Motor neuron (in vitro differentiated cells): ENCODE results near the gene GPR65. TPM values are rescaled to one million over a fixed set of nuclear protein-coding genes. Genes with fewer than 3 reads are reported as not detected.
"Not testable (repeated sequence)": the region's sequence is repeated elsewhere in the genome, so short reads cannot be mapped to it uniquely, and the experiment has no call there.

Experiments used
- ATAC-seq, 8 experiments: fragments of 200-7000 bp; cut with Tn5 transposase; replicated peaks in 6 of 8; 2 replicates each; pipeline ENCODE4 v1.8.0; 2021; ENCODE audit warnings: mild to moderate bottlenecking in 8 of 8, moderate library complexity in 8 of 8
- H3K27ac ChIP-seq, 2 donors: fragments of 250-450 bp; sonication (Bioruptor Pico); 2 replicates each; pipeline ENCODE4 v1.9.0; 2021; ENCODE audit warnings: antibody characterized with exemption in 2 of 2, mild to moderate bottlenecking in 2 of 2, moderate library complexity in 1 of 2
- H3K4me1 ChIP-seq, 2 donors: fragments of 250-450 bp; sonication (Bioruptor Pico); replicated peaks in 1 of 2; 2 replicates each; pipeline ENCODE4 v1.6.1; 2021; ENCODE audit warnings: antibody characterized with exemption in 2 of 2, mild to moderate bottlenecking in 2 of 2, moderate library complexity in 1 of 2
- H3K4me3 ChIP-seq, 5 donors: fragments of 250-450 bp; sonication (Bioruptor Pico); 2 replicates each; pipeline ENCODE4 v1.9.0; 2021; ENCODE audit warnings: antibody characterized with exemption in 5 of 5, mild to moderate bottlenecking in 5 of 5, moderate library complexity in 4 of 5
- WGBS, 10 experiments: fragments of 450-650 bp; shearing (Covaris generic); methylation state at CpG; one replicate each; pipeline ENCODE4 v1.0.0; 2022; 5-methylcytosine and 5-hydroxymethylcytosine counted together
- in situ Hi-C, 9 experiments: fragments of 400-800 bp; cut with MboI; loops; one replicate each; pipeline ENCODE4 v1.15.0; 2021; ENCODE audit warnings: low sequenced_read_pairs in 9 of 9, low pct_unique_long_range_greater_than_20kb in 2 of 9; ENCODE audit not compliant: unreplicated experiment in 9 of 9
- total RNA-seq, 8 experiments: library from RNA; unstranded; fragments of 300-600 nt; gene quantifications; 2 replicates each; pipeline versions ENCODE4 v1.2.3 to v1.2.4, GENCODE V29; 2022

The GPR65 gene
- total RNA-seq, 8 experiments from 2014 or later, result 0.09 to 0.46 (median 0.19) TPM; not detected in 4

- in situ Hi-C loops, result loop anchor here in 1 of 9 experiments (25.0 kb wide), 2 partner anchors 354 to 554 kb away; partner anchors contain the start of genes PTPN21 and ZC3H14
- no peak overlapping the region for H3K27ac ChIP-seq
- H3K4me3 ChIP-seq, result no peak overlapping the region
- ATAC-seq, result peak in 4 of 8 experiments; percentile 13 to 89 (median 68)
- no peaks in the 10 kb centered on the region for H3K4me1 ChIP-seq
- WGBS, 10 experiments, result 30 to 100% (median 88%) methylated on average over 2 of the region's 2 CpGs; no CpG with 5 or more reads in 3 of the 10 experiments
Measured at GRCh38 chr14:88008039-88008742, 3.3 kb downstream of the GPR65 start.

- in situ Hi-C loops, result loop anchor here in 1 of 9 experiments (25.0 kb wide), 2 partner anchors 353 to 553 kb away; partner anchors contain the start of genes PTPN21 and ZC3H14
- 60 to 100% (median 100%) methylated on average over 1 of the region's 1 CpG; no CpG with 5 or more reads in 1 of the 10 experiments for WGBS, 10 experiments
- ATAC-seq, result no peak
- Histone ChIP-seq H3K4me1 (no peaks in the 10 kb centered on the region), H3K4me3 (no peak overlapping the region), H3K27ac (no peak overlapping the region)
Measured at GRCh38 chr14:88009486-88009885, 4.6 kb downstream of the GPR65 start.

- in situ Hi-C loops, result loop anchor here in 2 of 9 experiments (10.0 to 25.0 kb wide), 3 partner anchors 154 to 552 kb away; partner anchors contain the start of genes PTPN21 (in 1 of the 2) and ZC3H14 (in 1 of the 2)
- 14 to 100% (median 77%) methylated on average over 1 to 2 of the region's 2 CpGs; no CpG with 5 or more reads in 2 of the 10 experiments for WGBS, 10 experiments
- Histone ChIP-seq H3K27ac (no peak overlapping the region), H3K4me3 (no peak overlapping the region), H3K4me1 (no peaks in the 10 kb centered on the region)
- ATAC-seq, result no peak
Measured at GRCh38 chr14:88010331-88010730, 5.4 kb downstream of the GPR65 start.

GRCh38 chr14:88012495-88012894, 7.6 kb downstream of the GPR65 start:
- Histone ChIP-seq H3K4me3 (no peak overlapping the region), H3K4me1 (no peaks in the 10 kb centered on the region), H3K27ac (no peak overlapping the region)
- in situ Hi-C loops, result loop anchor here in 2 of 9 experiments (10.0 to 25.0 kb wide), 3 partner anchors 152 to 550 kb away; partner anchors contain the start of genes PTPN21 (in 1 of the 2) and ZC3H14 (in 1 of the 2)
- ATAC-seq, result no peak
- 45 to 100% (median 78%) methylated on average over 2 to 5 of the region's 5 CpGs for WGBS, 10 experiments

- in situ Hi-C loops, result loop anchor here in 2 of 9 experiments (10.0 to 25.0 kb wide), 3 partner anchors 151 to 548 kb away; partner anchors contain the start of genes PTPN21 (in 1 of the 2) and ZC3H14 (in 1 of the 2)
- H3K4me3 ChIP-seq, result no peak overlapping the region
- 0 to 20% (median 0%) methylated on average over 1 to 7 of the region's 7 CpGs; no CpG with 5 or more reads in 2 of the 10 experiments for WGBS, 10 experiments
- H3K4me1 ChIP-seq, result no peaks in the 10 kb centered on the region
- no peak overlapping the region for H3K27ac ChIP-seq
- peak; percentile 73 to 99 (median 88) for ATAC-seq
Measured at GRCh38 chr14:88013750-88014349, 8.9 kb downstream of the GPR65 start.

- in situ Hi-C loops, result loop anchor here in 2 of 9 experiments (10.0 to 25.0 kb wide), 3 partner anchors 148 to 546 kb away; partner anchors contain the start of genes PTPN21 (in 1 of the 2) and ZC3H14 (in 1 of the 2)
Measured at GRCh38 chr14:88016768-88017167, 11.8 kb downstream of the GPR65 start.

GRCh38 chr14:88017535-88017934, 12.6 kb downstream of the GPR65 start:
- Histone ChIP-seq H3K4me1 (no peaks in the 10 kb centered on the region), H3K4me3 (no peak overlapping the region), H3K27ac (no peak overlapping the region)
- ATAC-seq, result no peak
- in situ Hi-C loops, result loop anchor here in 2 of 9 experiments (10.0 to 25.0 kb wide), 3 partner anchors 147 to 545 kb away; partner anchors contain the start of genes PTPN21 (in 1 of the 2) and ZC3H14 (in 1 of the 2)
- 34 to 90% (median 48%) methylated on average over 1 to 2 of the region's 2 CpGs; no CpG with 5 or more reads in 1 of the 10 experiments for WGBS, 10 experiments

More at GRCh38 chr14:88016768-88017167, 11.8 kb downstream of the GPR65 start:
- Histone ChIP-seq H3K27ac (no peak overlapping the region), H3K4me3 (no peak overlapping the region), H3K4me1 (no peaks in the 10 kb centered on the region)
- WGBS, 10 experiments, result 64 to 100% (median 88%) methylated on average over 1 to 2 of the region's 2 CpGs; no CpG with 5 or more reads in 4 of the 10 experiments
- ATAC-seq, result no peak

- no peak overlapping the region for H3K27ac ChIP-seq
- H3K4me1 ChIP-seq, result no peaks in the 10 kb centered on the region
- in situ Hi-C loops, result loop anchor here in 1 of 9 experiments (25.0 kb wide), 2 partner anchors 339 to 539 kb away; partner anchors contain the start of genes PTPN21 and ZC3H14
- 33 to 100% (median 78%) methylated on average over 1 to 3 of the region's 3 CpGs; no CpG with 5 or more reads in 2 of the 10 experiments for WGBS, 10 experiments
- no peak for ATAC-seq
- no peak overlapping the region for H3K4me3 ChIP-seq
Measured at GRCh38 chr14:88023658-88024187, 18.8 kb downstream of the GPR65 start.

GRCh38 chr14:88024252-88025086, 19.5 kb downstream of the GPR65 start:
- in situ Hi-C loops, result loop anchor here in 1 of 9 experiments (25.0 kb wide), 2 partner anchors 338 to 538 kb away; partner anchors contain the start of genes PTPN21 and ZC3H14
- ATAC-seq, H3K4me3 ChIP-seq, H3K27ac ChIP-seq, H3K4me1 ChIP-seq: not testable (repeated sequence)
- 0 to 100% (median 80%) methylated on average over 1 to 6 of the region's 11 CpGs; no CpG with 5 or more reads in 1 of the 10 experiments for WGBS, 10 experiments

- no peak overlapping the region for H3K4me3 ChIP-seq
- no peaks in the 10 kb centered on the region for H3K4me1 ChIP-seq
- 0 to 100% (median 74%) methylated on average over 1 to 3 of the region's 3 CpGs; no CpG with 5 or more reads in 1 of the 10 experiments for WGBS, 10 experiments
- H3K27ac ChIP-seq, result no peak overlapping the region
- ATAC-seq, result no peak
- in situ Hi-C loops, result no loop called here
Measured at GRCh38 chr14:88025313-88025712, 20.4 kb downstream of the GPR65 start.

- in situ Hi-C loops, result no loop called here
- ATAC-seq, result no peak
- WGBS, 10 experiments, result 0 to 82% (median 54%) methylated on average over 1 to 2 of the region's 2 CpGs; no CpG with 5 or more reads in 3 of the 10 experiments
Measured at GRCh38 chr14:88026890-88027289, 22.0 kb downstream of the GPR65 start.

GRCh38 chr14:88029500-88029899, 24.6 kb downstream of the GPR65 start:
- ATAC-seq, result no peak
- H3K4me3 ChIP-seq, result no peak overlapping the region
- H3K4me1 ChIP-seq, result no peaks in the 10 kb centered on the region
- 13 to 100% (median 83%) methylated on average over 1 to 2 of the region's 2 CpGs; no CpG with 5 or more reads in 3 of the 10 experiments for WGBS, 10 experiments
- in situ Hi-C loops, result no loop called here
- H3K27ac ChIP-seq, result no peak overlapping the region

More at GRCh38 chr14:88026890-88027289, 22.0 kb downstream of the GPR65 start:
- no peak overlapping the region for H3K4me3 ChIP-seq
- H3K4me1 ChIP-seq, result no peaks in the 10 kb centered on the region
- no peak overlapping the region for H3K27ac ChIP-seq
